ENCODE data around the gene SLC25A28.

DNA sequence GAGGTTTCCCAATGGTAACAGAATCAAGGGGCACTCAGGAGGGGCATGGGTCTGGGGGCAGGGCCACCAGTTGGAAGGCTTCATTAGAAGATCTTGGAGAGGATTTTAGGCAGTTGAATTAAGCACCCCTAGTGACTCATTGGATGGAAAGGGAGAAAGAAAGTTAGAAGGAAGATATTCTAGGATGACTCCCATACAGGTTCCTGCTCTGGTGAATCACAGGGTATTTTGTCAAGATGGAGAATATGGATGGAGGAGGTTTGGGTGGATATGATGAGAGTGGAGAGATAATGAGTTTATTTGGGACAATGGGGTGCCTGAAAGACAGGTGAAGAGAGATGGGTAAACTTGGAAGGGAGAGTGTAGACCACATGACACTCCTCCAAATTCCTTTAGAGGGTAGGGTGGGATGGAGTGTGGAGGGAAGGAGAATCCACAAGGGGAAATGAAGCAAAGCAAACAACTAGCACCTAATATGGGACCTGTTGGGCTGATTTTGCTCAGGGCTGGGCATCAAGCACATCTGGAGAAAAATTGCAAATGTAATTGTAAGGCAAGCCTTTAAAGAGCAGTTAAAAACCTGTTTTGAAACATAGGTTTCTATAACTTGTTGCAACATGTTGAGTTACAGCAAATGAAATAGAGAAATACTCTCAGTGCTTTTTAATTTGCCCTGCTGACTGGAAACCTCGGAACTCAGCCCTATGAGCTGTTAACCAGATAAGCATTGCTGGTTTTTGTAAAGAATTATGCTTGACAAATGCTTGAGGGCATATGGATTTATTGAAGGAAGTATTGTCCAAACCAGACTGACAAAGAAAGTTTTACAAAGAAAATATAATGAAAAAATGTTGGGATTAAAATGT is 36.2 kb upstream of the SLC25A28 start:
- TF ChIP-seq, protein P1, sequence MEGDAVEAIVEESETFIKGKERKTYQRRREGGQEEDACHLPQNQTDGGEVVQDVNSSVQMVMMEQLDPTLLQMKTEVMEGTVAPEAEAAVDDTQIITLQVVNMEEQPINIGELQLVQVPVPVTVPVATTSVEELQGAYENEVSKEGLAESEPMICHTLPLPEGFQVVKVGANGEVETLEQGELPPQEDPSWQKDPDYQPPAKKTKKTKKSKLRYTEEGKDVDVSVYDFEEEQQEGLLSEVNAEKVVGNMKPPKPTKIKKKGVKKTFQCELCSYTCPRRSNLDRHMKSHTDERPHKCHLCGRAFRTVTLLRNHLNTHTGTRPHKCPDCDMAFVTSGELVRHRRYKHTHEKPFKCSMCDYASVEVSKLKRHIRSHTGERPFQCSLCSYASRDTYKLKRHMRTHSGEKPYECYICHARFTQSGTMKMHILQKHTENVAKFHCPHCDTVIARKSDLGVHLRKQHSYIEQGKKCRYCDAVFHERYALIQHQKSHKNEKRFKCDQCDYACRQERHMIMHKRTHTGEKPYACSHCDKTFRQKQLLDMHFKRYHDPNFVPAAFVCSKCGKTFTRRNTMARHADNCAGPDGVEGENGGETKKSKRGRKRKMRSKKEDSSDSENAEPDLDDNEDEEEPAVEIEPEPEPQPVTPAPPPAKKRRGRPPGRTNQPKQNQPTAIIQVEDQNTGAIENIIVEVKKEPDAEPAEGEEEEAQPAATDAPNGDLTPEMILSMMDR (IDR thresholded peaks at IDR 0.05) = no peak
- TF ChIP-seq POLR2A (IDR thresholded peaks at IDR 0.05) = no peak
